Fibroblast of lung (primary cell): ENCODE measurements around the gene AWAT2.

Experiments
- CTCF ChIP-seq, 2 donors: IDR thresholded peaks in 1 of 2; conservative IDR thresholded peaks in 1 of 2; 1 replicate in 1 of 2; 2 replicates in 1 of 2; pipeline ENCODE4 v1.5.1; 2011 to 2012; ENCODE audit warnings: low read length in 2 of 2, control low read depth in 1 of 2, inconsistent platforms in 1 of 2, low read depth in 1 of 2, mild to moderate bottlenecking in 1 of 2
- EZH2 ChIP-seq: IDR thresholded peaks from 2 replicates; pipeline ENCODE4 v1.5.1; 2012; ENCODE audit warnings: low read length, control low read depth, mild to moderate bottlenecking; ENCODE audit errors: missing control alignments

DNA sequence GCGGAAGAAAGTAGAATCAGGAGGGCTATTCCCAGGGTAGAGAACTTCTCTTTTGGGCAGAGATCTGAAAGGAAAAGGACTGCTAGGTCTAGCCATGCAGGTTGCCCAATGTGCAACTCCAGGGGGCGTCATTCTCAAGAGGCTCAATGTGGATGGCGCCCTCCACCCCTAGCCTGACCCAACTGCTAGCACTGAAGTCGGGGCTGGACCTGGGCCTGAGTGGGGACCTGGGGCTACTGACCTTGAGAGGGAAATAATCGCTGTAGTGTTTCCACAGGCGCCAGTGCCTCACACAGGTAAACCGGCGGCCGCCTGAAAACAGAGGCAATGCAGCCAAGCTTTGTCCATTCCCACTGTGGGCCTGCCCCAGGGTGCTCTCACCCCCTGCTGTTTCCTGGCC is 6.1 kb downstream of the AWAT2 start:
- TF ChIP-seq EZH2 (no peak), CTCF (conservative IDR thresholded peaks at IDR 0.05 in 1 of 2, IDR thresholded peaks at IDR 0.05 in 1 of 2; ENCODE audit: low read depth in 1 of 2, low read length in 2 of 2) (no peak)
